ENCODE measurements around the gene TMED10.

TMED10 gene
- 137 to 178 reads per million in 2 donors for total RNA-seq

DNA sequence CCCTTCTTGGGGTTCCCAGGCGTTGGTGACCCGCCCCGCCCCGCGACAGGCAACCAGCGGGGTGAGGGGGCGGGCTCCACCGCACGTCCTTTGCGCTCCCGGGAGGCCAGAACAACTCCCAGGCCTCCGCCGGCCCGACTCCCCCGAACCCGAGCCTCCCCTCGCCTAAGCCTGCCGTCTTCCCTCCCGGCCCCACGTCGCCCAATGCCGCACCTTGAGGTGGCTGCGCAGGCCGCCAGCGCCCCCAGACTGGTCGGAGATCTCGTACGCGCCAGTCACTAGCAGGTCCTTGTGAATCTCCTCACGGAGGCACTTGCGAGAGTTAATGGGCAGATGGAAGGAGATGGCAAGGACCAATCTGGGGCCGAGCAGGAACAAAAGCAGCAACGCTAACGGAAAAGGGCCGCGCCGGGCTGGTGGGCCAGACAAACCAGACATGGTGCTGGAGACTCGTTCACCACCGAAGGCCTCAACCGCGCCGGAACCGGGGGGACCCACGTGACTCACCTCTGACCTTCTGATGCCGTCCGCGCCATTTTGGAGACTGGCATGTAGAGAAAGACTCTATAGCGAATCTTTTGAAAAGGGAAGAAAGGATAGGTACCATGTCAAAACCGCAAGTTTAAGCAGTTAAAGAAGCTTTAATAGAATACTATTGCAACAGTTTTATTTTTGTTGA is at the start of gene TMED10:
TMED10 (minus strand) TSS at position 471 of the 679 bp plus-strand sequence; CDS start at position 438, 33 bp downstream.
- peak; percentile 80 to 96 (median 89) for DNase-seq

DNA sequence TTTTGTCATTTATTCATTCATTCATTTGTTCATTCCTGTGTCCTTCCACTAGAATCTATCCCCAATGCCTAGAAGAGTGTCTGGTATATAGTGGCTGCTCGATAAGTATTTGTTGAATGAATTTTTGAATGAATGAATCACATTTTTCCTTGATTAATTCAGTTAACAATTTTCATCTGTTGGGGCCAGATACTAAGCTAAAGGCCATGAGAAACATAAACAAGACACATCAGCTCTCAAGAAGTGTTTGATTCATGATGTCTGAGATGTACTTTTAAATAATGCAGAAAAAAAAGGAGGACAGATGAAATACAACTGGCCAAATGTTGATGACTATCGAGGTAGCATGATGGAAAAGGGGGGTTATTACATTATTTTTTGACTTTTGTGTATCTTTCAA is 48.1 kb upstream of the TMED10 start:
- no peak for DNase-seq

DNA sequence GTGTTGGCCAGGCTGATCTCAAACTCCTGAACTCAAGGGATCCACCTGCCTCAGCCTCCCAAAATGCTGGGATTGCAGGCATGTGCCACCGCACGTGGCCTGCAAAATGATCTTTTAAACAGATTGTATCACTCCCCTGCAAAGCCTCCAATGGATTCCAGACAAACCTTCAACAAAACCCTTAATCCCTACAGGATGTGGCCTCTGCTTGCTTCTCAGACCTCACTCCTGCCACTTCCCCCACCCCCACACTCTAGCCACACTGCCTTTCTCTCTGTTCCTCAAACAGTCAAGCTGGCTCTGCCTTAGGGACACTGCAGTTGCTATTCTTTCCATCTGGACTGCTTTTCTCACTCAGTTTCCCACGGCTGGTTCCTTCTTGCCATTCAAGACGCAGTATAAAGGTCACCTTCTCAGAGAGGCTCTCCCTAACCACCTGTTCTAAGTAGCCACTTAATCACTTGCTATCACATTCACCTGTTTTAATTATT is 47.3 kb upstream of the TMED10 start:
- no peak for DNase-seq

DNA sequence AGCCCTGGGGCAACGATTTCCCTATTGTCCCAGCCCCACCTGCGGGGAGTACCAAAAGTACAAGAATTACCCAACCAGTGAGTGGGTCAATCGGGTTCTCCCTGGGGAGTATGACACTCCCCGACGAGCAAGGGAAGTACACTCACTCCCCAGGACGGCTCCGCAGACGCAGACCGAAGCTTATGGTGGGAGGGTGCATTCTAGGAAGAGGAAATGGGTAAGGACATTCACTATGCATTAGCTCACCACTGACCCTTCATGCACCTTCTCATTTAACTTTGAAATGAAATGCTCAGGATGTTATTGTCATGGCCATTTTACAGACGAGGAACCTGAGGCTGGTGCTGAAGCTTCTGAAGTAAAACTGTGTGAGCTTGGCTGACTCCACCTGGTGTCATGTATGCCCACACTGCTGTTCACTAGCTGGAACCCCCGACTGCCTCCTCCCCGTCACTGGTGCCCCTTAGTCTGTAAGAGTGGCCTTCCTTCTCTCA is 45.8 kb upstream of the TMED10 start:
- no peak for DNase-seq

DNA sequence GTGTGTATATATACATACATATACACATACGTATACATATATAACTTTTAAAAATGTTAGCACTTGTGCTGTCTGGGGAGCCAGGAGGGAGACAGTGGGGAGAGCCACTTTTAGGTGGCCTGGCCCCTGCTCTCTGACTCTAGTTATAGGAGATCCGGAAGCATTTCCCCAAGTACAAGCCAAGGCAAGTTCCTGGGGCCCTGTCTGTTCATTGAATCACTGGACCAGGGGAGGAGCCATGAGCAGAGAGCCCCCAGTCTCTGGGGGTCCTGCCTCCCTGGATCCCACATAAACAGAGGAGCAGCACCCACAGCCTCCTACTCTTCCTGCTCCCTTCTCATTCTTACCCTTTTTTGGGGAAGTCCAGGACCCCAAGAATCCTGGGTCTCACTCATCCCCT is 45.4 kb upstream of the TMED10 start:
- DNase-seq = no peak

DNA sequence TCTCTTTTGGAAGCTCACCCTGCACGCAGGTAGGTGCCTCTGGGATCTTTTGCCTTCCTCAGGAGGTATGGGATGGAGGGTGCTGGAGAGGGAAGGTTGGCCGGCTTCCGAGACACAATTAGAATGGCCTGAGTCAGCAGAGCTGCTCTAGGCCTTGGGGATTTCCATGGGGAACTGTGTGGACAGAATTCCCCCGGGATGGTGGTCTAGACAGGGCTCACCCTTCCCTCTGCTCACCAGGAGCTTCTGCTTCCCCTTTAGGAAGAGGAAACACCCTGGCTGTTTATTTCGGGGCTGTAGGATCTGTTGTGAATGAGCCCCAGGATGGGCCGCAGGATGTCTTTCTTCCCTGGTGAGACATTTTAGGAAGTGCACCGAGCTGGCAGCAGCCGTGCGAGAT is 43.7 kb upstream of the TMED10 start:
- no peak for DNase-seq

DNA sequence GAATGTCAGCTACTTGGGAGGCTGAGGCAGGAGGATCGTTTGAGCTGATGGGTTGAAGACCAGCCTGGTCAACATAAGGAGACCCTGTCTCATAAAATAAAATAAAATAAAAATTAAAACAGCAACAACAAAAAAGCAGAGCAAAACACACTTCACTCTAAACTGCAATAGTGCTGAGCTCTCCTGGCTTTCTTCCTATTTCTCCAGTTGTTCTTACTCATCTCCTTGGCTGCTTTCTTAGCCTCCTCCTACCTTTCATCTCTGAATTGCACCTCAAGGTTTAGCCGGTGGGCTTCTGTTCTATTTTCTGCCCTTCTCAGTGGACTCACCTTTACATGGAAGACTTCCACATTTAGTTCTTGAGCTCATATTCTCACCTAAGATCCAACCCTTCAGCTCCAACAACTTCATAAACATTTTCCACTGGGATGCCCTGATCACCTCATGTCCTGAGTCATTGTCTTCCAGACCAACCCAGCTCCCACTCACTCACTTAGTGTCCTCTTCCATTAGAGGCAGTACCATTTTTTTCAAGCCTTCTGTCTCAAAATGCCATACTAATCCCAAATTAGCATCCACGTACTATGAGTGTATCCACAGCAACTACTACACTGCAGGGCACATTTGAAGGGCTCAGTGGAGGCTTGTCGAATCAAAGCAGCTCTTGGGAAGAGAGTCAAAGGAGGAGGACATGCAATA is 41.2 kb upstream of the TMED10 start:
- DNase-seq = no peak

DNA sequence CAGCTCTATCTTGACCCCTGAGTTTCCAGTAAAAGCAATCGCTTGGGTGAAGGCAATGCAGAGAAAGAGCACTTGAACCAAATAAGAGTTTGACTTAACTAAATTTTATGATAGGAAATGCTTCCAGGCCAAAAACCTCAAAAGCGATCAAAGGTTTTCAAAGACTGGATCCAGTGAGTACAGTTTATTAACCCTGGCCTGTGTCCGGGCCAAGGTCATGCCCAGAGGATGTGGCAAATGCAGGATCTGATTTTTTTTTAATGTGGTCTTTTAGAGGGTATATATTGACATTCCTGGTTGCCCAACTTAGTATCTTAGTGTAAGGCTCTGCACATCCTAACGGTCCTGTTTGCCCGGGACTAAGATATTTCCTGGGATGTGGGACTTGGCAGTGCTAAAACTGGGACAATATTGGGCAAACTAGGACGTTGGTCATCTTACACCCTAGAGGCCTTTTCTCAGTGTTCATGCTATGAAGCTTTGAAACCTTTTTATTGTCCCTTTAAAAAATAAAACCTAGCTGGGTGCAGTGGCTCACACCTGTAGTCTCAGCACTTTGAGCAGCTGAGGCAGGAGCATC is 40.1 kb upstream of the TMED10 start:
- DNase-seq = no peak

DNA sequence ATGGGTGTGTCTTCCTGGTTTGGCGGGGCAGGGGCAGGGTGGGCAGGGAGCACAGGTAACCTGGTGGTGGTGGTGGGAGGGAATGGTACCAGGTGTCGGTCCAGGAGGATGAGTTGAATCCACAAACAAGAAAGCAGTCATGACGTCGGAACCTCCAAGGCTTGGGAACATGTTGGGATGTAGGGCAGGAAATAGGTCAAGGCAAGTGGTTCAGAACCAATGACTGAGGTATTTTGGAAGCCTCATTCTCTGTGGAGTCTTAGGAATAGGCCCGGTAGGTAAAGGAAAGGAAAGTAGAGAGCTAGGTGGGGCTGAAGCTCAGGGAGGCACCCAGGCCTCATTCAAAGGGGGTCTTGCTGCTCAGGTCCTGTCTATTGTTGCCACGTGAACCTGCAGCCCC is 39.1 kb upstream of the TMED10 start:
- DNase-seq = no peak

DNA sequence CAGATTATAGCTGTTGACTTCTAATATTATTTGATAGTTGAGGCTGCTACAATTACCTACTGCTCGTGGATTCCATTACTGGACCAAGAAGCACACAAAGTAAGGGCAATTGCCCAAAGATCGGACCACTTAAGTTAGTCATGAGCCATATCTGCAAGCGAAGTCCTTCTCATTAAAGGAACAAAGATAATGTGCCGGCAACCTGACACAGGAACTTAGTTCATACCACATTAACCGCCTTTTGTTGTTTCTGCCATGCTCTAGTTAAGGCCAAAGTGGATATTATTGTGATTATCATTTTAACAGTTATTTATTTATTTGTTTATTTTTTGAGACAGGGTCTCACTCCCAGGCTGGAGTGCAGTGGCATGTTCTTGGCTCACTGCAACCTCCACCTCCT is 38.1 kb upstream of the TMED10 start:
- DNase-seq = no peak

DNA sequence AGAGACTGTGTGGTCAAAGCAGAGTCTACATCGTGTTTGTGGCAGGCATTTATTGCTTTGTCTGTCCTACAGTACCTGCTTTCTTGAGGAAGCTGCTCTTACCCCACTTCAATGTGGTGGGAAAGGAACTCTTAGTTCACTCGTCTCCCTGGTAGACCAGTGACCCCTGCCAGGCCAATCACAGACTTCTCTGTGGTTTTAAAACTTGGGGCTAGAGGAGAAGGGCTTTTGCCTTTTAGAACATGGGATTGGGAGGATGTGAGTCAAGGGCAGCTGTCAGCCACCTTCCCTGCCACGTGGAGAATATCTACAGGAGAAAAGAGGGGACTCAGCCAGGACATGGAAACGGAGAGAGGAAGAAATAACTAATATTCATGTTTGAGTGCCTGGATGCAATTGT is 36.8 kb upstream of the TMED10 start:
- no peak for DNase-seq

DNA sequence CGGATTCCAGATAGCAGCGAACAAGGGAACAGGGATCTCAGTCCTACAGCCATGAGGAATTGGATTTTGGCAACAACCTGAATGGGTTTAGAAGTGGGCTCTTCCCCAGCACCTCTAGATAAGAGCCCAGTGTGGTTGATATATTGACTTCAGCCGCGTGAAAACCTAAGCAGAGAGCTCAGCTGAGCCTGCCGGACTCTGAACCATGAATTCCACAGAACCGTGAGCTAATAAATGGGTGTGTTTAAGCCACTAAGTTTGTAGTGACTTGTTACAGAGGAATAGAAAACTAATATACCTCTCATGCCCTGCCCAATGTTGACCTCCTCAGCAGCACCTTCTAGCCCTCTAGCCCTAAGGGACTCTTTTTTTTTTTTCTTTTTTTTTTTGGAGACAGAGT is 32.4 kb upstream of the TMED10 start:
- DNase-seq = no peak

DNA sequence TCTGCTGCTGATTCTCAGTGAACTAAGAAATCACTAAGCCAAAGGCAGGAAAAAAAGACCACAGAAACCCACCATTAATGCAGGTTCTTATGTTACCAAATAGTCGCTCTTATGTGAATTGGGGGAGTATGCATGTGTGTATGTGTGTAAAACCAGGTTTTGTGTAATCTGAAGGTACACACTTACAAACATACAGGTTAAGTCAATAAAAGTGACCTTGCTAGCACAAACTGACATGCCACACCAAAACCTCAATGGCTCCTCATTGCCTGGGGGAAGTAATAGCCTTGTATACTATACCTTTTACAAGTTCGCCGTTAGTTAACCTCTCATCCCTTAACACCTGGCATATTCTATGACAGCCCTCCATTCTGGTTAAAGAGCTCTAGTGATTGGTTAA is 29.8 kb upstream of the TMED10 start:
- no peak for DNase-seq

DNA sequence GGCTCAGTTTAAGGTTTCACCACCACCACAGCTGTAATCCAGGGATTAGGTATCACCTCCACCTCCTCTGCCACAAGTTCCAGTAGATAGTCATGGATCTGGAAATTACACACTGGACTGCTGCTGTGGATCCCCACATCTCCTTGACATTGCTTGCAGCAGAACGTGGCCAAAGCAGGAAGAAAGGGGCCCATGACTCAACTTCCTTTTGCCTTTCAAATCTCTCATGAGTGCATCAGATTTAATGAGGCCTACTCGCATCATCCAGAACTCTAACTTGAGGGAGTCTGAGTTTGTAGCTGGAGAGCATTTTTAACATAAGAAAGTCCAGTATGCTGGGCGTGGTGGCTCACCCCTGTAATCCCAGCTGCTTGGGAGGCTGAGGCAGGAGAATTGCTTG is 29.2 kb upstream of the TMED10 start:
- DNase-seq = peak in 1 of 5 experiments; percentile 11

DNA sequence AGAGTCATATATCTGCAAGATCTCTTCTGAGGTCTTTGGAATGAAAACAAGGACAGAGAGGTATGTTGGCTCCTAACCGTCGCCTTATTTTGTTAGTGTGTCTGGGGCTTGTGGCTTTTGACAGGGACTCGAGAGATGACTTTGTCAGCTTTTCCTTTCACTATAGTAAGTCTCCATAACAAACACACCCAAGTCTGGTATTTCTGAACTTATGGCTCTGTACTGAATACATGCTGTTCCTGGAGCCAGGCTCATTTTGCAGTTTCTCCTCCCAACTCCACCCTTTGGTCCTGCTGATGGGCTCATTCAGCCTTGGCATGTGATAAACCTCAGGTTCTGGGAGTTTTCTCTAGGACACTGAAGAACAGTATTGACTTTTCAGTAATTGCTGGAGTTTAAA is 27.7 kb upstream of the TMED10 start:
- peak in 1 of 5 experiments; percentile 57 for DNase-seq

DNA sequence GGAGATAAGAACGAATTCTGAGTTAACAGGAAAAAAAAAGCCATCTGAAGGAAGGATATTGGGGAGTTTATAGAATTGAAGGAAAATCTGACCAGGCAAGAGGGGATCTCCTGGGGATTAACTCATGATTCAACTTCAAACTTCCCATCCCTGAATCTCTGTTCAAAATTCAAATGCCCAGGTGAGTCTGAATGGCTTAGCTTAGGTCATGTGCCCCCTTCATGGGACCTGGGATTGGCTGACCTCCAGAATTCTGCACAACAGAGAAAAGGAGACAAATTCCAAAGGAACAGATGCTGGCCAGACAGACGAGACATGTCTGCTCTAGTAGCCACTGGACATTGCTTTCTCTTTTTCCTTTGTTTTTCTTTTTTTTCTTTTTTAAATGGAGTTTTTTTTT is 26.2 kb upstream of the TMED10 start:
- no peak for DNase-seq

DNA sequence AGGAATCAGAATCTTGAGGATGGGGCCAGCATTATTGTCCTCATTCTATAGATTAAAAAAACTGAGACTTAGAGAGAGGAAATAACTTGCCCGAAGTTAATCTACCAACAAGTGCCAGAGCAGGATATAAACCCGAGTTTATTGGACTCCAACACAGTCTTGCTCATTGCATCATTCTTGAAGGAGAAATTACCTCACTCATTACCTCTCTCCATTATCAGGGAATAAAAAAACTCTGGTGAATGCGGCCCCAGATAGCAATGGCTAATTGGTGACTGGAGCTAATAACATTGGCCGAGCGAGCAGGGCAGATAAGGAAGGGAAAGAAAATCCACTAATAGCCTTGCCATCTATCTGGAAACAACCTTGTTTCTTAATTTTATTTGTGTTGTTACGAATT is 24.7 kb upstream of the TMED10 start:
- DNase-seq = no peak

DNA sequence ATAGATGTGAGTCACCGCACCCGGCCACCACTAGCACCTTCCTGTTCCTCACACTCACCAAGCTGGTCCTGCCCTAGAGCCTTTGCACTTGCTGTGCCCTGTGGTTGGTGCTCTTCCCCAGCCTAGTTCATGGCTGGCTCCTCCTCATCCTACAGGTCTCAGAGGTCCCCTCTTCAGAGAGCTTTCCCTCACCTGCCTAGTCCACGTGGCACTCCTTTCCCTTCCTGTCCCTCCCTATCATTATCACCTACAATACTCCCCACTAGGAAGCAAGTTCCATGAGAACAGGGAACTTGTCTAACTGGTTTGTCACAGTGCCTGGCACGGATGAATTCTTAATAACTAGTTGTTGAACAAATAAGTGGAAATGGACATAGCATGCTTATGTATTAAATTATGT is 24.0 kb upstream of the TMED10 start:
- no peak for DNase-seq

DNA sequence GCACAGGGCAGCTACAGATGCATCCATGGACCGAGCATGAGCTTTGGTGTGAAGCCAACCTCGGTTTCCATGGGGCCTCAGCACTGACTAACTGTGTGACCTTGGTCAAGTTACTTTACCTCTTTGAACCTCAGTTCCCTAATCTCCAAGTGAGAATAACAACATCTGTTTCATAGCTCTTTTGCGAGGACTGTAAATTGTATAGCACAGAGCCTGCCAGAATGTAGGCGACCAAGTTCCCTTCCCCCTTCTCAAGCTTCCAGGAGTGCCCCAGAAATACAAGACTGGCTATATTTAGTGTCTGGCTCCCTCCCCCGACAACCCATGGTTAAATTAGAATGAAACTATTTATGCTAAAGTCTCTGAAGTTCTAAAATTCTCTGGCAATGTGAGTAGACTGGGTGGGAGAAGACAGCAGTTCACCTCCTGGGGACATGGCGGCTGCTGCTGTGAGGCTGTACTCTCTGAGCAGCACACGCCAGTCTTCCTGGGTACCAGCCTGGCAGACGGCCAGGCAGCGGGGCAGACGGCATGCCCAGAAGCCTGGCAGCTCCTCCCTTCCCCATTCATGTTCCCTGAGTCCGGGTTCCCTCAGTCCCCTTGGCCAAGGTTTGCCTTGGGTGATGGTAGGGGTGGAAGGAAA is 22.0 kb upstream of the TMED10 start:
- DNase-seq = no peak

DNA sequence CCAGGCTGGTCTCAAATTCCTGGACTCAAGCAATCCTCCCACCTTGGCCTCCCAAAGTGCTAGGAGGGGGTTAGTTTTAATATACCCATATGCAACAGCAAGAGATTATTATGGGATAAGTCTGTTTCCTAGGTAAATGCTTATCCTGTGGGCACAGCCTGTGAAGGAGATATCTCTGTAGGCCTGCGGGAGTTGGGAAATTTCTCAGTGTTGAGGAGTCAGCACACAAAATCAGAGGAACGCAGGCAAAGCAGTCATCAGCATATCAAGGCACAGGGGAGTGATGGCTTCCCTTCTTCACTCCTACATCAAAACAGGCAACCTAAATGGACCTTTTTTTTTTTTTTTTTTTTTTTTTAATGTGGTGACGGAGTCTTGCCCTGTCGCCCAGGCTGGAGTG is 20.9 kb upstream of the TMED10 start:
- DNase-seq = no peak

DNA sequence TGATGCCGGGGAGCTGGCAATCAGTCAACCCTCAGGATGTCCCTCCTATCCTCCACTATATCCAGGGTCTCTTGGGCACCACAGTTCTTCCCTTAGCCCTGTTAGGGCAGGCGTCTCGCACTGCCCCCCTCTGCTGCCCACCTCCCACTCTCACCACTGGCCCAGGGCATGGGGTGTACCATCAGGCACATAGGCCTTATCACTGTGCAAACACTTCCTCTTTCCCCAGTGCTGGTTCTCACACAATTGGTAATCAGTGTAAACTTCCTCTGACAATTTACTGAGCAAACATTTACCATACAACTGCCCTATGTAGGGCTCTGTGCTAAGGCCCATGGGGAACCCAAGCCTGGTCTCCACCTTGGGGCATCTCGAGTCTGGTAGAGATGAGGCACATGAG is 20.1 kb upstream of the TMED10 start:
- no peak for DNase-seq

DNA sequence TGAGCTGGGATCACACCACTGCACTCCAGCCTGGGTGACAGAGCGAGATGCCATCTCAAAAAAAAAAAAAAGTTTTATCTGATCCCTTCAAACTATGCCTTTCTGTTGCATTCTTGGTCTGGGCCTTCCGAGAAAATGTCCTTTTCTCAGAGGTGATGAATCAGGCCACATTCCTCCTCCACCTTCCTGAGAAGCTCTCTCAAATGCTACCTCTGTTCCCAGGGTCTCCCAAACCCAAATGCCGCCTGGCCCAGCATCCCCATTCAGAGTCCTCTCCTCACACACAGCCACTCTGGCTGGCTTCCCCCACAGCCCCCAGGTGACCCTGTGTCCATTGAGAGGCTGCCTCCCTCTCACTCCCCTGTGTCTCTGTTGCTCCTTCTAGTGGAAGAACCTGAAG is 19.7 kb upstream of the TMED10 start:
- no peak for DNase-seq

DNA sequence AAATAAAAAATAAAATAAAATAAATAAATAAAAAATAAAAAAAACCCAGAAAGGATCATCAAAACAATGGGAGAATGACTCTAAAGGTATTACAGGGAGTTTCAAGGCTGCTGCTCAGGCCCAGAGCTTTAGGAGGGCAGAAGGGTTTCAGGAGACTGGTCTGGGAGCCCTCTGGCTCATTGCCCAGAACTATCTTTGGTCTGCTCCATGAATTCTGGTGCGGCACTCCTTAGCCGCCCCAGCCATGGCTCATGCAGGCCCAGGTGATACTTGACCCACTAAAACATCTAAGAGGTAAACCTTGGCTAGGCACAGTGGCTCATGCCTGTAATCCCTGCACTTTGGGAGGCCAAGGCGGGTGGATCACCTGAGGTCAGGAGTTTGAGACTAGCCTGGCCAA is 14.7 kb upstream of the TMED10 start:
- DNase-seq = no peak
